GM21619 (cell line): ENCODE measurements around the gene SEC62.
A peak's percentile ranks its signal among the peaks of the same experiment; 100 is the strongest.

Experiments used
- ATAC-seq: cut with Tn5 transposase; IDR thresholded peaks from one replicate; pipeline ENCODE4 v1.9.1; 2021; ENCODE audit not compliant: unreplicated experiment

SEC62 gene

GRCh38 chr3:169966951-169967915 lies 626 bp downstream of the SEC62 start:
- ATAC-seq = peak; percentile 30

DNA sequence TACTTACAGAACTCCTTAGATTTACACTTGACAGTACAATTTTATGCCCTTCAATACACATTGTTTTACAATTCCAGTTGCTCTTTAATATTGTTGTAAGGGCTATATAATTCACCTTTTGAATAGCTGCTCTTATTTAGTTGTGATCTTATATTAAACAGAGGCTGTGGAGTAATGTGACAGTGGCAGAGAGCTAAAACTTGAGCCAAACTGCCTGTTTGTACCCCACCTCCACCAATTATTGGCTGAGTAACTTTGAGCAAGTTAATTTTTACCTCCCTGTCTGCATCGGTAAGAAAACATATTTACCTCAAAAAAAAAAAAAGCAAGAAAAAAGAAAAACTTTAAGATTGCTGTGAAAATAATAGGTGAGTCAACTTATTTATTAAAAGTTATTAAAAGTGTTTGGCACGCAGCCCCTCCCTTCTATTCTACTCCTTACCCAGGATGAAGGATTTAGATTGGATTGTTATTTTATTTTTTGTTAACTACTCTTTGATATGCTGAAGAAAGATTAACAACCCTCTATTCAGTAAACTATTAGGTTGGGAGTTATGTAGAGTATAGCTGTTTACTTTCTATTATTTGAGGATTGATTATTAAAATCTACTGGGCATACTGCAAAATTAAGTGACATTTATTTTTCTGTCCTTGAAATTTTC lies 1.7 kb downstream of the SEC62 start:
- ATAC-seq = no peak

- ATAC-seq = no peak
These were observed 2.8 kb downstream of the SEC62 start for GRCh38 chr3:169969174-169970095.

GRCh38 chr3:169970847-169971246 lies 4.2 kb downstream of the SEC62 start:
- no peak for ATAC-seq

GRCh38 chr3:169971522-169971921 lies 4.9 kb downstream of the SEC62 start:
- ATAC-seq = no peak

- ATAC-seq = no peak
These were observed 13.4 kb downstream of the SEC62 start for GRCh38 chr3:169980055-169980454.

DNA sequence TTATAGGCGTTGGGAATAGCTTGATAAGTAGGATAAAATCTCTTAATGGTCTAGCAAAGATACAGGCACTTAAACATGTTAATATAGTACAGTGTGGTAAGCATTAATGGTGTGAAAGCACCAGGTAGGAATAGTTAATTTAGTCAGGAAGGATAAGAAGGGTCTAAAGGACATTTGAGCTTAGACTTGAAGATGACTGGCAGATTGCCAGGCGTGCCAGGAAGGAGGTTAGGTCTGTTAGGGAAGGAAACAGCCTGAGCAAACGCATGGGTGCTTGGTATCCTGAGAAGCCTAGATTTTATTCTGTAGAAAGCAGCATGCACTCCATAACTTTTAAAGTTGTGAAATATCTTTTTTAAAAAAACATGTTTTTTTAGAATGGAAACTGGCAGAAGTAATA lies 17.7 kb downstream of the SEC62 start:
- ATAC-seq = no peak

DNA sequence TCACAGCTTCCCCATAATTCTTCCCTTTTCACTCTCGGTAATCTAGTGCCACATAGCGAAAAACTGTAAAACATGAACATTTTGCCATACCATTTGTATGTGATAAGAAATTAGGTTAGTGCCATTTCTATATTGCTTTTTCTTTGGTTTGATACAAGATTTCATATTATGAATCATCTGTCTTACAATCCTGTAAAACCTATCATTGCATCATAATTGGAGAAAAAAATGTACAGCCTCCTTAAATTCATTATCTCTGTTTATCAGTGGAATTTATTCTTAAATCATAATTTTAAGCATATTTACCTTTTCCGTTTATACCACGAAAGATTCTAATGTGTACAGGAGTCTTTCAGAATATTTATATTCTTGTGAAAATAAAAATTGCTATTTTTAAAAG lies 23.8 kb downstream of the SEC62 start:
- ATAC-seq = no peak

DNA sequence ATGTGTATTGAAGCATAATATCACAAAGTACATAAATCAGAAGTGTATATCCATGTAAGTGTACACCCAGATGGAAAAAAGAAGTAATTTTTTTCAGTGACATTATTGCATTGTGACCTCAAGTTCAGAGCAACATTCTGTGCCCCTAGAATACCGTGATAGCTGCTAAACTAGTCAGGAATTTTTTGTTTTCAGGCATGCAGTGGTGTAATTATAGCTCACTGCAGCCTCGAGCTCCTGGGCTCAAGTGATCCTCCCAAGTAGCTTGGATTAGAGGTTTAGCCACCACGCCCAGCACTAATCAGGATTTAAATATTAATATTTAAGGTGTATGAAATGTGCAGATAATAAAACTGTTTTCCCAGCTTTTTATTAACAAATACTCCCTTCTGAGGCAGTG lies 25.5 kb downstream of the SEC62 start:
- ATAC-seq = no peak

DNA sequence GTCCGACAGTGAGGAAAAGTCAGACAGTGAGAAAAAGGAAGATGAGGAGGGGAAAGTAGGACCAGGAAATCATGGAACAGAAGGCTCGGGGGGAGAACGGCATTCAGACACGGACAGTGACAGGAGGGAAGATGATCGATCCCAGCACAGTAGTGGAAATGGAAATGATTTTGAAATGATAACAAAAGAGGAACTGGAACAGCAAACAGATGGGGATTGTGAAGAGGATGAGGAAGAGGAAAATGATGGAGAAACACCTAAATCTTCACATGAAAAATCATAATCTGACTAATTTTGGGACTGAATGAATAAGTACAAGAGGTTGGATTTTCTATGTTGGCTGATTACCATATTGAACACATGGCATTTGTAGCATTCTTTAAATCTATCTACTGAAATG lies 26.2 kb downstream of the SEC62 start:
- ATAC-seq = no peak

- ATAC-seq = no peak
These were observed 27.2 kb downstream of the SEC62 start for GRCh38 chr3:169993761-169994160.

GRCh38 chr3:169996063-169996462 lies 29.5 kb downstream of the SEC62 start:
- ATAC-seq = no peak

GRCh38 chr3:169998668-169999131 lies 32.1 kb downstream of the SEC62 start:
- ATAC-seq = peak; percentile 29

- peak; percentile 94 for ATAC-seq
These were observed 32.8 kb downstream of the SEC62 start for GRCh38 chr3:169999433-169999832.

DNA sequence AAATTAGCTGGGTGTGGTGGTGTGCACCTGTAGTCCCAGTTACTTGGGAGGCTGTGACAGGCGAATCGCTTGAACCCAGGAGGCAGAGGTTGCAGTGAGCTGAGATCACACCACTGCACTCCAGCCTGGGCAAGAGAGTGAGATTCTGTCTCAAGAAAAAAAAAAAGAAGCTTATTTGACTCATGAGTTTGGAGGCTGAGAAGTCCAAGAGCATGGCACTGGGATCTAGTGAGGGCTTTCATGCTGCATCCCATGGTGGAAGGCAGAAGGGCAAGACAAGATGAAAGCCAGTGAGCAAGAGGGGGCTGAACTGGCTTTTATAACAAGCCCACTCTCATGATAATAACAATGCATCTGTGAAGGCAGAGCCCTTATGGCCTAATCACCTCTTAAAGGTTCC lies 33.4 kb downstream of the SEC62 start:
- no peak for ATAC-seq

DNA sequence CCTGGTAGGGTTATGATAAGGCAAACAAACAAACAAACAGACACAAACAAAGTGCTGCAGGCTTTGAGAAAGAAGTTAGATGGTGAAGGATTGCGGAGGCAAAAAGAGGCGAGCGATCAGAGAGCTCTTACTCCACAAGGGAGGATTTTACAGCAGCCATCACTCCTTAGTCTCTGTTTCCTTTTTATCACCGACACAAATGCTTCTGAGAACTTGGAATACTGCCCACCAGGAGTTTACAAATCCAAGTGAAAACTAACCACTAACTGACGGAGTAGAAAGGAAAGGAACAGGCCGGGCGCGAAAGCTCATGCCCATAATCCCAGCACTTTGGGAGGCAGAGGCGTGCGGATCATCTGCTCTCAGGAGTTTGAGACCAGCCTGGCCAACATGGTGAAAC lies 35.6 kb downstream of the SEC62 start:
- ATAC-seq = no peak

GRCh38 chr3:170002879-170003278 lies 36.3 kb downstream of the SEC62 start:
- no peak for ATAC-seq

DNA sequence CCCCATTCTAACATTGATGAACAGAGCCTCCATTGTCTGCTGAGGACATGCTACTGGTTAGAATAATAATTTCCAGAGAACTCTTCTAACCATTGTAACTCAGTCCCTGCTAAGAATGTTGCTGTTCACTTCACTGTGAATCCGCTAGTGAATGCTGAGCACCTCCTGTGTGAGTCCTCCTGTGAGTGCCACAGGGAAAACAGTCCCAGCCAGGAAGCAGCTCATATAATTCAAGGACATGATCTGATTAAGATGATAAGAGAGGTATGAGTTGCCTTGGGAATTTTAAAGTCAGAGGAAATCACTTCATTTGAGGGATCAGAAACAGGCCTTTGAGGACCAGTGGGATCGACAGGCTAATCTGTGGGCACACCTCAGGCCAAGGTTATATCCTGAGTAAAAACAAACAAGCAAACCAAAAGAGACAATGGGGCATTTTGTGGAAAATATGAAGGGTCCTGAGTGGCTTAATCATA lies 37.3 kb downstream of the SEC62 start:
- no peak for ATAC-seq

- ATAC-seq = peak; percentile 91
These were observed 40.5 kb downstream of the SEC62 start for GRCh38 chr3:170007031-170007663.

DNA sequence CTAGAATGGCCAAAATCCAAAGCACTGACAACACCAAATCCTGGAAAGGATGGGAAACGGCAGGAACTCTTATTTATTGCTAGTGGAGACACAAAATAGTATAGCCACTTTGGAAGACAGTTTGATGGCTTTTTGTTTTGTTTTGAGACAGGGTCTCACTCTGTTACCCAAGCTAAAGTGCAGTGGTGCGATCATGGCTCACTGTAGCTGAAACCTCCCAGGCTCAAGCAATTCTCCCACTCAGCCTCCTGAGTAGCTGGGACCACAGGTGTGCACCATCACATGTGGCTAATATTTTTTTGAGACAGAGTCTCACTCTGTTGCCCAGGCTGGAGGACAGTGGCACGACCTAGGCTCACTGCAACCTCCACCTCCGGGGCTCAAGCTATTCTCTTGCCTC lies 43.9 kb downstream of the SEC62 start:
- ATAC-seq = no peak
